Hepatic stellate cell (primary cell): Measurements from ENCODE around the gene H2AZ2.
A peak's percentile ranks its signal among the peaks of the same experiment; 100 is the strongest.
"Not testable (repeated sequence)": the region's sequence is repeated elsewhere in the genome, so short reads cannot be mapped to it uniquely, and the experiment has no call there.

Source experiments
- DNase-seq: peaks from one replicate; pipeline ENCODE4 v3.0.0; 2011; ENCODE audit warnings: low spot score

H2AZ2 gene

GRCh38 chr7:44870780-44871179, 22.9 kb upstream of the H2AZ2 start:
- DNase-seq, result not testable (repeated sequence)

DNA sequence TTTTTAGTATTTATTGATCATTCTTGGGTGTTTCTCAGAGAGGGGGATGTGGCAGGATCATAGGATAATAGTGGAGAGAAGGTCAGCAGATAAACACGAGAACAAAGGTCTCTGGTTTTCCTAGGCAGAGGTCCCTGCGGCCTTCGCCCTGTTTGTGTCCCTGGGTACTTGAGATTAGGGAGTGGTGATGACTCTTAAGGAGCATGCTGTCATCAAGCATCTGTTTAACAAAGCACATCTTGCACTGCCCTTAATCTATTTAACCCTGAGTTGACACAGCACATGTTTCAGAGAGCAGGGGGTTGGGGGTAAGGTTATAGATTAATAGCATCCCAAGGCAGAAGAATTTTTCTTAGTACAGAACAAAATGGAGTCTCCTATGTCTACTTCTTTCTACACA, 22.4 kb upstream of the H2AZ2 start:
- not testable (repeated sequence) for DNase-seq

- DNase-seq, result peak; percentile 82
These were observed 19.4 kb upstream of the H2AZ2 start for GRCh38 chr7:44867073-44867995.

GRCh38 chr7:44861949-44862348, 14.1 kb upstream of the H2AZ2 start:
- not testable (repeated sequence) for DNase-seq

GRCh38 chr7:44858161-44858560, 10.3 kb upstream of the H2AZ2 start:
- DNase-seq, result no peak

DNA sequence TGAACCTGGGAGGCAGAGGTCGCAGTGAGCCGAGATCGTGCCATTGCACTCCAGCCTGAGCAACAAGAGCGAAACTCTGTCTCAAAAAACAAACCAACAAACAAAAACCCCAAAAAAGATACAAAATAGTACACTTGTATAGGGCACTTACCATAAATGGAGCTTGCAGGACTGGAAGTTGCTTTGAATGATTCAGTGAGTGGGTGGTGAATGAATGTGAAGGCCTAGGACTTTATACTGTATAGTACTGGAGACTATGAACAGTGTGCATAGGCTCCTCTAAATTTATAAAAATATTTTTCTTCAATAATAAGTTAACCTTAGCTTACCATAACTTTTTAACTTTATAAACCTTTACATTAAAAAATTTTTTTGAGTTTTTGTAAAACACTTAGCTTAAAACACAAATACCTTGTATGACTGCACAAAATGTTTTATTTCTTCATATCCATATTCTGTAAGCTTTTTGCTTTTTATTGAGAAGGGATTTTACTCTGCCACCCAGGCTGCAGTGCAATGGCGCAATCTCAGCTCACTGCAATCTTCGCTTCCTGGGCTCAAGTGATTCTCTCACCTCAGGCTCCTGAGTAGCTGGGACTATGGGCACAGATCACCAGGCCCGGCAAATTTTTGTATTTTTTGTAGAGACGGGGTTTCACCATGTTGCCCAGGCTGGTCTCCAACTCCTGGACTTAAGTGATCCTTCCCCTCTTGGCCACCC, 6.9 kb upstream of the H2AZ2 start:
- DNase-seq, result no peak

- no peak for DNase-seq
These were observed 5.5 kb upstream of the H2AZ2 start for GRCh38 chr7:44853391-44853790.

DNA sequence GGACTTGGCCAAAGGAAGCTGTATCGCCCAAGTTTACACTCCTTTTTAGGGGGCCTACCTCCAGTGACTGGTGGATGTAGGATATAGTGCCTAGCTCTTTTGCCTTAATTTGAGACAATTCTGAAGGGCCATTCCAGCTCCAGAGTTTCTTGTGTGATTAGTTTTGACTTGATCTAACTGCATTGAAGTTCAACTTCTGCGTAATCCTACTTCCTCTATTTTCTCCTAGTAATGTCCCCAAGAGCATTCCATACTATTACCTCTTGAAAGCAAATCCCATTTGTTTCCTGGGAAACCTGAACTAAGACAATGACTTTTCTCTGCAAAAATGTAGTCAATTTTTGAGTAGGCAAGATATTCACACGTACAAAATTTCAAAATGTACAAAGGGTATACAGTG, 4.7 kb upstream of the H2AZ2 start:
- DNase-seq, result no peak

DNA sequence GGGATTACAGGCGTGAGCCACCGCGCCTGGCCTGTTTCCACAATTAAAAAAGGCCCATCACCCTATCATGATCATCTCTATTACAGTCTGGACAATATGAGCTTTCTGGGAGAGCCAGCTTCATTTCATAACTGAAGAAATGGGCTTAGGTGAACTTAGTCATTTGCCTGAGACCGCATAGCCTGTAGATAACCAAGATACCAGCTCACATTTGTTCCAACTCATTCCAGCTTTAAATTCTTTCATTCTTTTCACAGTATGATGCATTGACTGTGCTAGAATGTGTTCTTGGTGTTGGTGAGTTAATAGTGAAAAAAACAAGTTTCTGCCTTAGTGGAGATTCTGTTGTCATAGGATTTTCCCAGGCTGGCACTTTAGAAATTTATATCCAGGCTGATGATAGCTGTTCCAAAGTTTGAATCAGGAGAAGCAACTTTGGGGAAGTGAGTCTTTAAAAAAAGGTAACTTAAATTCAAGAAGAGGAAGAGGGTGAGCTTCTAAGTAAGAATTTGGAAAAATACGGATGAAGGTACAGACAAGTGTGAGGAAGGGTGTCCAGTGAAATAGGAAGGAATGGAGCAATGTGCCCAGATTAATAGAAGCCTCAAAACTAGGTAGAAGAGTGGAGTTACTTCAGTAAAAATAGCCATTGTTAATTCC, 2.1 kb upstream of the H2AZ2 start:
- DNase-seq, result no peak

- DNase-seq, result no peak
These were observed 1.5 kb upstream of the H2AZ2 start for GRCh38 chr7:44849259-44849884.

- peak; percentile 91 for DNase-seq
These were observed 373 bp downstream of the H2AZ2 start for GRCh38 chr7:44847509-44847919.

DNA sequence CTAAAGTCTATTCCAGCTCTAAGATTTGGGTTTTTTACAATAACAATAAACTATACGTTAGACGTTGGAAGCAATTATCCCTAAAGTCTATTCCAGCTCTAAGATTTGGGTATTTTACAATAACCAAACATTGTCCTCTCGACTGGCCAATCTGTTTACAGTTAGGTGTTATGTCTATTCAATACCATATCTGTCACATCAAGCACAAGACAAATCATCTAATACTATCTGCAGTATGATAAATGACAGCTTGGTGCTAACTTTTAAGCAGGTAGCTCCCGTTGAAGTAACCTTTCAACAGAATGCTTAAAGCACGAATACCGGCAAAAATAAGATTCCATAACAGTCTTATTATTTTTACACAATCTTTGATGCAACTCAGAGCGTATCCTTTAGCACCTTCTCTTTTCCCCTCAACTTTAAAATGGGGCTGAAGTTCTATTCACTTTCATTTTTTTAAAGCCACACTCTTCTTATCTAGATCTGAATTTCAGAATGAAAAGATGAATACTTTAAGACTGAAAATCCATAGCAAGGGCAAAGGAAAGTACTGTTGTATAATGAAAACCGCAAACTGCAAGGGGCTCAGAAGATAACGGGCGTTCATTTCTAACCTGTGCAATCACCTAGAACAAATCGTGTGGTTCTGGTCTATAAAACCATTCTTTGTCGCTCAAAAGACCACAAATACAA, 925 bp downstream of the H2AZ2 start:
- DNase-seq, result no peak

GRCh38 chr7:44846390-44846789, 1.5 kb downstream of the H2AZ2 start:
- DNase-seq, result not testable (repeated sequence)

DNA sequence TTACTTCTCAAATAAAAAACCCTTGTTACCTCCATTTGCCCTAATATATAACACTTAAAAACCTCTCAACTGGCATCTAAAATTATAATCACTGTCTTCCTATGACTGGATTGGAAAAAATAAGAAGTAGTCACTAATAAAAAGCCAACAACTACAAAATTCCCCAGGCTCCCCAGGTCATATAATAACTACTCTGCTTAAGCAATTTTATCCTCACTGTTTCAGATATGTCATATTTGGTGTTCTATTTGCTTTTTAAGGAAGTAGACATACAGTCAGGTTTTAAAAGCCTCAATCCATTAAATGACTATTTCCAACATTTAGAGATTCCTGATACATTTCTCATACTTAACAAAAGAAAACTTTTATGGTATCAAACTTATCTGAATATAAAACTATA, 2.4 kb downstream of the H2AZ2 start:
- no peak for DNase-seq

DNA sequence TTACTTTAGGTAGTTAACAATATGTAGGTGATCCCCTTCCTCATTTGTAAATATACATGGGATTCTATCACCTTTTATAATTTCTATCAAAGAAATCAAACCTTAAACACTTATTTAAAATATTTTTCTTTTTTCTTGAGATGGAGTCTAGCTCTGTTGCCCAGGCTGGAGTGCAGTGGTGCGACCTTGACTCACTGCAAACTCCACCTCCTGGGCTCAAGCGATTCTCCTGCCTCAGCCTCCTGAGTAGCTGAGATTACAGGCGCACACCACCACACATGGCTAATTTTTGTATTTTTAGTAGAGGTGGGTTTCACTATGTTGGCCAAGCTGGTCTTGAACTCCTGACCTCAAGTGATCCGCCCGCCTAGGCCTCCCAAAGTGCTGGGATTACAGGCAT, 4.4 kb downstream of the H2AZ2 start:
- not testable (repeated sequence) for DNase-seq

- not testable (repeated sequence) for DNase-seq
These were observed 5.2 kb downstream of the H2AZ2 start for GRCh38 chr7:44842675-44843074.

GRCh38 chr7:44838751-44839150, 9.1 kb downstream of the H2AZ2 start:
- DNase-seq, result no peak

- no peak for DNase-seq
These were observed 20.3 kb downstream of the H2AZ2 start for GRCh38 chr7:44827567-44827966.

DNA sequence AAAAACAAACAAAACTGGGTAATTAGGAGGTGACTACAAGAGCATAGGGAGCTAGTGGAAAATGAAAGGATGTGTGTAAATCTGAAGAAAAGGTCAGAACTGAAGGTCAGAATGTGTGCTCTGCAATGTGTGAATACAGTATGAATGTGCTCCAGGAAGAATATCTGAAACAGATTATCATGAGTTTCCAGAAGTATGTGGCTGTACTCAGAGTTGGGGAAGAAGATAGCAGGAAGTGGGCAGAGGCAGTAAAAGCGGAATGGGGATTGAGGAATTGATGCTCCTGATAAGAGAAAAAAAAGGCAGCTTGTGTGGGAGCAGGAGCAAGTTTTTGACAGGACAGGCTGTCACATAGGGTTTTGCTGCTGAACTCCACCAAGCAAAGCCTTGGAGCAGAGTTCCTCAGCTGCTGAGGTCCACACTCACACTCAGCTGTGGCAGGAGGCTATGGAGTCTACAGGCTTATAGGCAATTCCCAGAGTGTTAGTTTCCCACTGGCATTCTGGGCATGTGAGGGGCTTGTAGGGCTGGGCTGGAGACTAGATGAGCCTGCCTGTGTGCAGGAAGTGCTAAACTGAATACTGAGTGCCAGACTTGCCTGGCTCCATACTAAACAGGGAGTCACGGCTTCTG, 22.9 kb downstream of the H2AZ2 start:
- no peak for DNase-seq

DNA sequence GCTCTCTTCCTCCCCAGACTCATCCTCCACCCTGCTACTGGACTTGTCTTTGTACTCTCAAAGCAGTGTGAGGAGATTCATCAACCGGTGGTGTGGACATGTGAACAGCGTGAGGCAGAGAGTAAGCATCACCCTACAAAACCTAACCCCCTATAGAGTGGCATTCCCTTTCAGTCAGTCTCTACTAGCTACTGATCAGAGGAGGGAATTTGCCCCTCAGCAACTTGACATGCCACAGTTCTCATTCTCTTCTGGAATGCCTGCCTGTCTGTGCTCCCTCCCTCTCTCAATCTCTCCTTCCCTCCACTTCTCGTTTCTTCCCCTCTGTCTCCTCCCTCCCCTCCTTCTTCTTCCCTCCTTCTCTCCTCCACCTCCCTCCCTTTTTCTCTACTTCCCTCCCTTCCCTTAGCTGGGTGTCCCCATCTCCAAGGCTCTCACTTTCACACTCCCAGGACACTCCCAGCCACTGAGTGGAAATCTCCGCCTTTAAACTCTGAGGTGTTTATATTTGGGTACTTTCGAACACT, 24.6 kb downstream of the H2AZ2 start:
- DNase-seq, result no peak

DNA sequence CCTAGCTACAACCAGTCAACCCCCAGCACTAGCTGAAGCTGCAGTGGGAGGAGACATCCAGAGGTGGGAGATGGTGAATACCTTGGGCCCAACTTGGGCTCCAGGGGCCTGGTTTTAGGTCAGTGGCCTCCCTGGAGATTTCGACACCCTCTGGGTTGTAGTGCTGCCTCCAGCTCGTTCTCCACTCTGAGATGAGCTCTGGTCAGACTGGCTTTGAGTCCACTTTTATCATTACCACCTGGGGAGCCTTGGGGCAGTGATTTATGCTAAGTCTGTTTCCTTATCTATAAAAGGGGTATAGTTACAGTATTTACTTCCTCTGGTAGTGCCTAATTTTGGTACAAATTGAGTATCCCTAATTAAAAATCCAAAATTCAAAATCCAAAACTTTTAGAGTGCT, 28.6 kb downstream of the H2AZ2 start:
- DNase-seq, result no peak
